ENCODE data around the gene NIN.

GRCh38 chr14:50769863-50770500 lies 61.0 kb downstream of the NIN start:
- TF ChIP-seq CTCF (IDR thresholded peaks at IDR 0.05) (no peak), POLR2A (IDR thresholded peaks at IDR 0.05) (no peak), EP300 (IDR thresholded peaks at IDR 0.05) (no peak)
